Ectodermal cell (in vitro differentiated cells): Measurements from ENCODE around the gene MEI1.
"Not testable (repeated sequence)": the region's sequence is repeated elsewhere in the genome, so short reads cannot be mapped to it uniquely, and the experiment has no call there.

Experiments
- H3K27ac ChIP-seq: 2 replicates; pipeline ENCODE4 v1.7.0; 2013; ENCODE audit warnings: mild to moderate bottlenecking, low read depth, low read length; ENCODE audit not compliant: insufficient read depth, poor library complexity, severe bottlenecking
- H3K27me3 ChIP-seq: 2 replicates; pipeline ENCODE4 v1.7.0; 2013; ENCODE audit warnings: mild to moderate bottlenecking, low read length; ENCODE audit not compliant: insufficient read depth, control insufficient read depth, poor library complexity, severe bottlenecking
- H3K36me3 ChIP-seq: one replicate; pipeline ENCODE4 v1.7.0; 2013; ENCODE audit warnings: low read length; ENCODE audit not compliant: control insufficient read depth, insufficient read depth
- H3K4me1 ChIP-seq: one replicate; pipeline ENCODE4 v1.7.0; 2013; ENCODE audit warnings: low read length; ENCODE audit not compliant: control insufficient read depth, insufficient read depth
- H3K4me3 ChIP-seq: 2 replicates; pipeline ENCODE4 v1.7.0; 2013; ENCODE audit warnings: low read depth, low read length, control low read depth; ENCODE audit not compliant: insufficient read depth
- H3K9me3 ChIP-seq: 2 replicates; pipeline ENCODE4 v1.7.0; 2013; ENCODE audit warnings: mild to moderate bottlenecking, low read length, moderate library complexity; ENCODE audit not compliant: control insufficient read depth
- WGBS, 2 experiments: methylation state at CpG; one replicate each; pipeline ENCODE4 v1.1.7; 2013; ENCODE audit warnings: missing lambda C conversion rate in 2 of 2; 5-methylcytosine and 5-hydroxymethylcytosine counted together

The MEI1 gene

DNA sequence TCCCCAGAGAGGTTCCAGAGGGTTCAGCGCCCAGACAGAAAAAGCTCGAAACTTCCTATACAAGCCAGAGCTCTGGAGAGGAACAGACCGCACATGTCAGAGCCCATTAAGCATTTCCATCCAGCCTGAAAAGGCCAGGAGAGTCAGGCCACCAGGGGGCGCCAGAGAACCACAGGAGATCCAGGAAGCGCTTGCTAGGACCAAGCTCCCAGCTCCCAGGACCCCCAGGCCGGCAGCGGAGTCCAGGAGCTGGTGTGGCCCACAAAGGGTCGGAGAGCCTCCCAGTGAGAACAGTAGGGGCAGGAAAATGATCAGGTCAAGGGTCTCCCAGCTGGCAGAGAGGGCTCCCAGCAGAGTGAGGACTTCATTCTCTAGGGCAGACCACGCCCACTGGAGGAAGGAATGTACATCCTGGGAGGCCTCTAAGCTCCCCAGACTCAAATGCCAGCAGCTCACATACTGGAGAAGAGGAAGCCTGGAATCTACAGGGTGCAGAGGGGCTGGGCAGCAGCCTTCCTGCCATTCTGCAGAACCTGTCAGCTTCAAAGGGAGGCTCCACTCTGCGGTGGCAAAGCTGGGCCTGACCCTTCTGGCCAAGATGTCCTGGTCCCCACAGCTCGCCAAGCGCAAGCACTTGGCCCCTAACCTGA, 2.1 kb upstream of the MEI1 start:
- H3K27ac ChIP-seq: no peak overlapping the region
- 30 to 33% methylated on average over 12 of the region's 12 CpGs for WGBS, 2 experiments
- no peaks in the 10 kb centered on the region for H3K9me3 ChIP-seq
- no peak overlapping the region for H3K4me3 ChIP-seq
- no peaks in the 10 kb centered on the region for H3K27me3 ChIP-seq
- peaks cover 16% of the 10 kb centered on the region for H3K4me1 ChIP-seq
- peaks cover 4% of the 10 kb centered on the region for H3K36me3 ChIP-seq

DNA sequence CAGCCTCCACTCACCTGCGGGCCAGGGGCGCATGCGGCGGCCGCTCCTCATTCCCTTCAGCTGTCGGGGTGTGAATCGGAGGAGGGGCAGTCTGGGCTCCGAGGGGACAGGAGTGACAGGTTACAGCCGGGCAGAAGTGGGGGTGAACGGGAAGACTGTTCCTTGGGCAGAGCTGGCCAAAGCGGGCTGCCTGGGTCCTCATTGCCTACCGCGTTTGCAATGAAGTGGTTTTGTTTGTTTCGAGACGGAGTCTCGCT, 733 bp downstream of the MEI1 start:
- WGBS, 2 experiments: 94 to 95% methylated on average over 16 of the region's 16 CpGs
- Histone ChIP-seq H3K4me3 (no peak overlapping the region), H3K27ac (no peak overlapping the region), H3K36me3 (no peaks in the 10 kb centered on the region), H3K9me3 (no peaks in the 10 kb centered on the region), H3K4me1 (peaks cover 16% of the 10 kb centered on the region), H3K27me3 (no peaks in the 10 kb centered on the region)

DNA sequence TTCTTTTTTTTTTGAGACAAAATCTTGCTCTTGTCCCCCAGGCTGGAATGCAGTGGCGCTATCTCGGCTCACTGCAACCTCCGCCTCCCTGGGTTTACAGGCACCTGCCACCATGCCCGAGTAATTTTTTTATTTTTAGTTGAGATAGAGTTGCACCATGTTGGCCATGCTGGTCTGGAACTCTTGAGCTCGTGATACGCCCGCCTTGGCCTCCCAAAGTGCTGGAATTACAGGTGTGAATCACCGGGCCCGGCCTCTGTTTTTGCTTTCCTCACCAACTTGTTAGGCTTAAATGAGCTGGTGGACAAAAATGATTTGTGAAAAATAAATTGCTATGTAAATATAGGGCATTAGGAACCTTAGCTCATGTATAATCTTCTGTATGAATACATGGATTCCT, 3.5 kb downstream of the MEI1 start:
- Histone ChIP-seq H3K9me3 (no peaks in the 10 kb centered on the region), H3K27me3 (no peaks in the 10 kb centered on the region)
- WGBS, 2 experiments: 91 to 97% methylated on average over 9 of the region's 9 CpGs

DNA sequence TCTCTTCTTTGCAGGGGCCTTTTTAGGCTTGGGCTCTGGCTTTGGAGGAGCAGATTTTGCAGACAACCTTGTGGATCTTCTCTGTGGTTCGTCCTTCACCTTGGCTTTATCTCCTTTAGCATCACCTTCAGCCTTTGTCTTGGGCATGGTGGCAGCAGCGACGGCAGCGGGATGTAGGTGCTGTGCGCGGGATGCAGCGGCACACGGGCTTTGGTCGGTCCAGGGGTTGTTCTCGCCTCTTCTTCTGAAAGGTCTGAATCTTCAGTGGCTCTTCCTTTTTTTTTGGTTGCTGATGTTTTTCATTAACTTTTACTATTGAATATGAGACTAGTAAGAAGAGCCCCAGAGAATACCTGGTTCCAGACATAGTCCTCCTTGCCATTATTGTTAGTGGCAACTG, 10.0 kb downstream of the MEI1 start:
- Histone ChIP-seq H3K4me1 (no peaks in the 10 kb centered on the region), H3K27ac (no peak overlapping the region), H3K27me3 (no peaks in the 10 kb centered on the region), H3K4me3 (no peak overlapping the region), H3K9me3 (no peaks in the 10 kb centered on the region), H3K36me3 (no peaks in the 10 kb centered on the region)
- 92 to 93% methylated on average over 10 of the region's 10 CpGs for WGBS, 2 experiments

More for the DNA sequence above, 3.5 kb downstream of the MEI1 start:
- no peak overlapping the region for H3K27ac ChIP-seq
- peaks cover 3% of the 10 kb centered on the region for H3K4me1 ChIP-seq
- no peaks in the 10 kb centered on the region for H3K36me3 ChIP-seq
- H3K4me3 ChIP-seq: no peak overlapping the region

DNA sequence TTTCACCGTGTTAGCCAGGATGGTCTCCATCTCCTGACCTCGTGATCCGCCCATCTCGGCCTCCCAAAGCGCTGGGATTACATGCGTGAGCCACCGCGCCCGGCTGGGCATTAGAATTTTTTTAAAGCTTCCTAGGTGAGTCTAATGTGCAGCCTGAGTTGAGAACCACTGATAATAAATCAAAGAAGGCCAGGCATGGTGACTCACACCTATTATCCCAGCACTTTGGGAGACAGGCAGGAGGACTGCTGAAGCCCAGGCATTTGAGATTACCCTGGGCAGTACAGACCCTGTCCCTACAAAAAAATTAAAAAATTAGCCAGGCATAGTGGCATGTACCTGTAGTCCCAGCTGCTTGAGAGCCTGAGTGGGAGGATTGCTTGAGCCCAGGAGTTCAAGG, 13.7 kb downstream of the MEI1 start:
- H3K4me3 ChIP-seq: no peak overlapping the region
- no peak overlapping the region for H3K27ac ChIP-seq
- no peaks in the 10 kb centered on the region for H3K4me1 ChIP-seq
- no peaks in the 10 kb centered on the region for H3K9me3 ChIP-seq
- WGBS, 2 experiments: 93% methylated on average over 9 of the region's 9 CpGs
- no peaks in the 10 kb centered on the region for H3K27me3 ChIP-seq
- no peaks in the 10 kb centered on the region for H3K36me3 ChIP-seq

DNA sequence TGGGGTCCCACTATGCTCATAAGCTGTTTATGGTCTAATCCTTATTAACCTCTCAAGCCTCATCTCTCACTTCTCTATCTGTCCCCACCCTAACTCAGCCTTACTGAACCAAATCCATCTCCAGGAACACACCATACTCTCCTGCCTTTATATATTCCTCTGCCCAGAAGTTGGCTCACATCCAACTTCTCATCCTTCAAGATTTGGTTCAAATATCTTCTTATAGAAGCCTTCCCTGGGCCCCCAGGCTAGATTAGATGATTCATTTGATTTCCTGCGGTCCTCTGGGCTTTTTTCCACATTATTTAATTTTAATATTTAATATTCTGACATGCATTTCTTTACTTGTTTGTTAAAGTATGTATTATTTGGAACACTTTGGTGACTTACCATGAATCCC, 23.2 kb downstream of the MEI1 start:
- Histone ChIP-seq H3K27ac (no peak overlapping the region), H3K4me3 (no peak overlapping the region), H3K36me3 (no peaks in the 10 kb centered on the region), H3K4me1 (no peaks in the 10 kb centered on the region), H3K9me3 (no peaks in the 10 kb centered on the region), H3K27me3 (no peaks in the 10 kb centered on the region)
- no CpG with 5 or more reads among the region's 1 CpG for WGBS, 2 experiments

DNA sequence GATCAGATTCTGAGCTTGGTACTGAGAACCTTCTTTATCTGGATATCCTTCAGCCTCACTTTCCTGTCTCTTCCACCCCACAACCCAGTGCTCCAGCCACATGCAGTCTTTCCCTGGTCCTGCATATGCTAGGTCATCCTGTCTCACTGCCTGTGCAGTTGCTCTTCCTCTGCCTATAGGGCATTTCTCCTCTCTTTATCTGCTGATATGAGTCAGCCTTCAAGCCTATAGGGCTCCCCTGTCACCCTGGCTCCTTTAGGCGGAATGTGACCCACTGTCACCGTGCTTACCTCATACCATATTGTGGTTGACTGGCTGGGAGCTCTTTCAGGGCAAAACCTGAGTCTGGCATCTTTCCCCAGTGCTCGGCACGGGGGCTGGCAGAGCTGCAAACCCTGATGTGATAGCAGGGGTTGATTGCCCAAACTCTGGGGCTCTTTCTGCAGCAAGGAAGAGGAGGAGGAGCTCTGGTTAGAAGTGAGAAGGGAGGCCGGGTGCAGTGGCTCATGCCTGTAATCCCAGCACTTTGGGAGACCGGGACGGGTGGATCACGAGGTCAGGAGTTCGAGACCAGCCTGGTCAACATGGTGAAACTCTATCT, 26.3 kb downstream of the MEI1 start:
- no peak overlapping the region for H3K4me3 ChIP-seq
- no peak overlapping the region for H3K27ac ChIP-seq
- H3K27me3 ChIP-seq: no peaks in the 10 kb centered on the region
- H3K9me3 ChIP-seq: no peaks in the 10 kb centered on the region
- 86 to 88% methylated on average over 9 of the region's 9 CpGs for WGBS, 2 experiments
- no peaks in the 10 kb centered on the region for H3K36me3 ChIP-seq
- H3K4me1 ChIP-seq: no peaks in the 10 kb centered on the region

DNA sequence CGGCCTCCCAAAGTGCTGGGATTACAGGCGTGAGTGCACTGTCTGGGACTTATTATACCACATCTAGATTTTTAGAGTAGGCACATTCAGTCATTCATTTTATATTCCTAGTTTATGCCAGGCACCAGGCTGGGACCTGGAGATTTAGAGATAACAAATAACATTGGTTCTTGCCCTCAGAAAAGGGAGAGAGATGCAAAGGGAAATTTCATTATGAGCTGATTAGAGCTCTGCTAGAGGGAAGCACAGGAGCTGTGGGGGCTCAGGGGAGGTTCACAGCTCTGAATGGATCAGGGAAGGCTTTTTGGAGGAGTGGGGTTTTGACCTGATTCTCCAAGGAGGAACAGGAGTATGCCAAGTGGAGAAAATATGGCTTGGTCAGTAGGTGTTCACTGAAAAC, 32.3 kb downstream of the MEI1 start:
- H3K36me3 ChIP-seq: no peaks in the 10 kb centered on the region
- H3K4me1 ChIP-seq: no peaks in the 10 kb centered on the region
- no peaks in the 10 kb centered on the region for H3K27me3 ChIP-seq
- H3K27ac ChIP-seq: no peak overlapping the region
- no peaks in the 10 kb centered on the region for H3K9me3 ChIP-seq
- H3K4me3 ChIP-seq: no peak overlapping the region
- WGBS, 2 experiments: 89 to 94% methylated on average over 2 of the region's 2 CpGs

DNA sequence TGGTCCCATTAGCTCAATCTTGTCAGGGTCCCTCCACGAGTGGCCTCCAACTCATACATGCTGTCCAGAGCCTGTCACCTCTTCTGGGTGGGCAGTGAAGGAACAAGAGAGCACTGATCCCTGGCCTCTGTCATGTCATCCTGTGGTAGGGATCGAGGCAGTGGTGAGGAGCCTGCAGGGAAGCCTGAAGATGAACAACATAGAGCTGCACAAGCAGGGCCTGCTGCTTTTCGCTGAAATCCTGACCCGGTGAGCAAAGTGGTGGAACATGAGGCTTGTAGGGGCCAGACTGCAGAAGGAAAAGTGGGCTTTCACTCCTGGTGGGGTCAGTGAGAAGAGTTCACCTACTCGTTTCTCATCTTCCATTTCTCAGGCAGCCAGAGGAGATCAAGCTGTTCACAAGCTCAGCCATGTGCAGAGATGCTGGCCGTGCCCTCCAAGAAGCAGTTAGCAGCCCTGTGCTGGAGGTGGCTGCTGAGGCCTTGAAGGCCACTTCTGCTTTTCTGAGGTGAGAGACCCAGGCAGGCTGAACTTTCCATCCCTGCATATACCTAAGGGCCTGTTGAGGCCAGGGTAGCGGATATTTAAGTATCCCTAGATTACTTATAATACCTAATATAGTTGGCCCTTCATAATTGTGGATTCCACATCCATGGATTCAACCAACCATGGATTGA, 32.9 kb downstream of the MEI1 start:
- Histone ChIP-seq H3K4me1 (no peaks in the 10 kb centered on the region), H3K9me3 (no peaks in the 10 kb centered on the region), H3K27me3 (no peaks in the 10 kb centered on the region), H3K36me3 (no peaks in the 10 kb centered on the region), H3K4me3 (no peak overlapping the region), H3K27ac (no peak overlapping the region)
- WGBS, 2 experiments: 90 to 93% methylated on average over 7 of the region's 7 CpGs

DNA sequence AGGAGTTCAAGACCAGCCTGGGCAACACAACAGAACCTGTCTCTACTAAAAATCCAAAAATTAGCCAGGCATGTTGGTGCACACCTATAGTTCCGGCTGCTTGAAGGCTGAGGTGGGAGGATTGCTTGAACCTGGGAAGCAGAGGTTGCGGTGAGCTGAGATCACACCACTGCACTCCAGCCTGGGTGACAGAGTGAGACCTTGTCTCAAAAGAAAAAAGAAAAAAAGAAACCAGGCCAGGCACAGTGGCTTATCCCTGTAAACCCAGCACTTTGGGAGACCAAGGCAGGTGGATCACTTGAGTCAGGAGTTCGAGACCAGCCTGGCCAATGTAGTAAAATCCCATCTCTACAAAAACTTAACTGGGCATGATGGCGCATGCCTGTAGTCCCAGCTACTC, 33.9 kb downstream of the MEI1 start:
- 93 to 95% methylated on average over 4 of the region's 4 CpGs for WGBS, 2 experiments
- not testable (repeated sequence) for H3K36me3 ChIP-seq, H3K27ac ChIP-seq, H3K27me3 ChIP-seq, H3K9me3 ChIP-seq, H3K4me3 ChIP-seq, H3K4me1 ChIP-seq
